Hippocampal formation (tissue), 2 donors: ENCODE results near the gene IL10RA.
"Not testable (repeated sequence)": the region's sequence is repeated elsewhere in the genome, so short reads cannot be mapped to it uniquely, and the experiment has no call there.

Experiments
- DNase-seq, 2 donors: peaks; one replicate each; lab custom pipeline; 2025; lab: John Stamatoyannopoulos, UW

The IL10RA gene

GRCh38 chr11:117985953-117986887 lies at the start of gene IL10RA:
Gene IL10RA, plus strand, starts transcription at chr11:117986394. Its CDS starts 74 bp downstream, at chr11:117986468.
- DNase-seq = peak; percentile 22 to 70

- no peak for DNase-seq
Measured at GRCh38 chr11:117936973-117937372, 49.2 kb upstream of the IL10RA start.

- no peak for DNase-seq
Measured at GRCh38 chr11:117940736-117941135, 45.5 kb upstream of the IL10RA start.

- DNase-seq = no peak
Measured at GRCh38 chr11:117941163-117941707, 45.0 kb upstream of the IL10RA start.

- no peak for DNase-seq
Measured at GRCh38 chr11:117941976-117942654, 44.1 kb upstream of the IL10RA start.

- DNase-seq = no peak
Measured at GRCh38 chr11:117944554-117944953, 41.6 kb upstream of the IL10RA start.

GRCh38 chr11:117945047-117945810 lies 41.0 kb upstream of the IL10RA start:
- no peak for DNase-seq

GRCh38 chr11:117946156-117946841 lies 39.9 kb upstream of the IL10RA start:
- no peak for DNase-seq

GRCh38 chr11:117946842-117947526 lies 39.2 kb upstream of the IL10RA start:
- DNase-seq = peak; percentile 71 to 76

GRCh38 chr11:117947751-117948150 lies 38.4 kb upstream of the IL10RA start:
- not testable (repeated sequence) for DNase-seq

GRCh38 chr11:117948466-117948865 lies 37.7 kb upstream of the IL10RA start:
- not testable (repeated sequence) for DNase-seq

GRCh38 chr11:117949062-117949461 lies 37.1 kb upstream of the IL10RA start:
- no peak for DNase-seq

- no peak for DNase-seq
Measured at GRCh38 chr11:117950301-117950700, 35.9 kb upstream of the IL10RA start.

- no peak for DNase-seq
Measured at GRCh38 chr11:117950993-117951961, 34.9 kb upstream of the IL10RA start.

GRCh38 chr11:117953024-117953671 lies 33.0 kb upstream of the IL10RA start:
- no peak for DNase-seq

GRCh38 chr11:117958949-117959348 lies 27.2 kb upstream of the IL10RA start:
- no peak for DNase-seq

GRCh38 chr11:117959438-117960149 lies 26.6 kb upstream of the IL10RA start:
- no peak for DNase-seq

- no peak for DNase-seq
Measured at GRCh38 chr11:117960406-117960805, 25.8 kb upstream of the IL10RA start.
